OCI-LY3 (cell line): ENCODE results near the gene RFTN1.

Experiments
- H2AFZ ChIP-seq: fragments of 200-600, 300-600 bp; shearing (Covaris generic); 2 replicates; pipeline ENCODE4 v1.6.0; 2014; ENCODE audit warnings: antibody characterized with exemption, low read depth, low read length
- H3K27ac ChIP-seq: fragments of 200-600, 300-600 bp; sonication (generic); 2 replicates; pipeline ENCODE4 v1.5.1; 2014; ENCODE audit warnings: mild to moderate bottlenecking, low read length, moderate library complexity, mixed read lengths
- H3K27me3 ChIP-seq: fragments of 200-600, 300-600 bp; sonication (generic); 2 replicates; pipeline ENCODE4 v1.6.1; 2014; ENCODE audit warnings: low read depth, low read length, mixed read lengths
- H3K36me3 ChIP-seq: fragments of 200-600, 300-600 bp; sonication (generic); replicated peaks from 2 replicates; pipeline ENCODE3; 2014; ENCODE audit warnings: low read depth, low read length, mixed read lengths
- H3K4me1 ChIP-seq: fragments of 300-600, 200-600 bp; sonication (generic); 2 replicates; pipeline ENCODE4 v1.6.1; 2014; ENCODE audit warnings: low read length, mixed read lengths
- H3K4me2 ChIP-seq: fragments of 200-600, 300-600 bp; sonication (generic); 2 replicates; pipeline ENCODE4 v1.6.1; 2014; ENCODE audit warnings: low read length, mixed read lengths
- H3K4me3 ChIP-seq: fragments of 300-600, 200-600 bp; sonication (generic); 2 replicates; pipeline ENCODE4 v1.5.1; 2014; ENCODE audit warnings: antibody characterized with exemption, mild to moderate bottlenecking, low read length, moderate library complexity
- H3K79me2 ChIP-seq: fragments of 300-600, 200-600 bp; shearing (Covaris generic); 2 replicates; pipeline ENCODE4 v1.6.1; 2014; ENCODE audit warnings: mild to moderate bottlenecking, low read length, mixed read lengths
- H3K9ac ChIP-seq: fragments of 300-600, 200-600 bp; shearing (Covaris generic); 2 replicates; pipeline ENCODE4 v1.6.0; 2014; ENCODE audit warnings: mild to moderate bottlenecking, low read length, moderate library complexity
- H3K9me3 ChIP-seq: fragments of 200-600, 300-600 bp; shearing (Covaris generic); 2 replicates; pipeline ENCODE4 v1.6.1; 2014; ENCODE audit warnings: low read length, mixed read lengths; ENCODE audit not compliant: insufficient read depth
- H4K20me1 ChIP-seq: fragments of 200-600, 300-600 bp; sonication (generic); 2 replicates; pipeline ENCODE4 v1.6.1; 2016; ENCODE audit warnings: low read length, mixed read lengths; ENCODE audit not compliant: insufficient read depth
- EZH2phosphoT487 ChIP-seq: fragments of 200-600 bp; shearing (Covaris generic); IDR thresholded peaks from 2 replicates; pipeline ENCODE4 v1.6.1; 2018; ENCODE audit warnings: antibody characterized with exemption, mixed run types, low read depth
- TF ChIP-seq, protein P1 (sequence below): fragments of 200-600, 300-600 bp; sonication (generic); IDR thresholded peaks from 2 replicates; pipeline ENCODE4 v1.5.1; 2014; ENCODE audit warnings: antibody characterized with exemption, low read length, low read depth

RFTN1 gene

DNA sequence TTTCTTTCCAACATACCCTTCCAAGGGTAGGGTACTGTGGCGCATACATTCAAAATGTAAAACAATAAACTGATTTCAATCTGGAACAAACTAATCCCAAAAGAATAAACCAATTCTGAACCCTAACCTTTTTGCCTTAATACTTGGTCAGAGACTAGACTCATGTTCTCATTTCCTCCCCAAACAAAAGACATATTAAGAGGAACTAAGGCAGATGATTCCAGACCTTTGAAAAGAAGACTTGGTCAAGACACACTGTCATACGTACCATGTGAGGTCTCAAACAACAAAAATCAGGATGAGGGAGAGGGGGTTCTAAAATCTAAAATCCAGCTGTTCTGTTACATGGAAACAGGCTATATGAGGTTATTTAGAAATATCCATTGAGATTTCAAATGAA is 102.1 kb downstream of the RFTN1 start:
- Histone ChIP-seq H2AFZ (no peak overlapping the region), H3K27ac (no peak overlapping the region), H3K36me3 (peaks cover 49% of the 10 kb centered on the region), H3K4me3 (no peak overlapping the region), H3K4me2 (no peak overlapping the region), H3K79me2 (peaks cover 93% of the 10 kb centered on the region), H3K9me3 (no peaks in the 10 kb centered on the region), H3K27me3 (no peaks in the 10 kb centered on the region), H3K4me1 (peaks cover 34% of the 10 kb centered on the region), H4K20me1 (peaks cover 93% of the 10 kb centered on the region), H3K9ac (no peak overlapping the region)
- TF ChIP-seq EZH2phosphoT487: no peak
- TF ChIP-seq, protein P1, sequence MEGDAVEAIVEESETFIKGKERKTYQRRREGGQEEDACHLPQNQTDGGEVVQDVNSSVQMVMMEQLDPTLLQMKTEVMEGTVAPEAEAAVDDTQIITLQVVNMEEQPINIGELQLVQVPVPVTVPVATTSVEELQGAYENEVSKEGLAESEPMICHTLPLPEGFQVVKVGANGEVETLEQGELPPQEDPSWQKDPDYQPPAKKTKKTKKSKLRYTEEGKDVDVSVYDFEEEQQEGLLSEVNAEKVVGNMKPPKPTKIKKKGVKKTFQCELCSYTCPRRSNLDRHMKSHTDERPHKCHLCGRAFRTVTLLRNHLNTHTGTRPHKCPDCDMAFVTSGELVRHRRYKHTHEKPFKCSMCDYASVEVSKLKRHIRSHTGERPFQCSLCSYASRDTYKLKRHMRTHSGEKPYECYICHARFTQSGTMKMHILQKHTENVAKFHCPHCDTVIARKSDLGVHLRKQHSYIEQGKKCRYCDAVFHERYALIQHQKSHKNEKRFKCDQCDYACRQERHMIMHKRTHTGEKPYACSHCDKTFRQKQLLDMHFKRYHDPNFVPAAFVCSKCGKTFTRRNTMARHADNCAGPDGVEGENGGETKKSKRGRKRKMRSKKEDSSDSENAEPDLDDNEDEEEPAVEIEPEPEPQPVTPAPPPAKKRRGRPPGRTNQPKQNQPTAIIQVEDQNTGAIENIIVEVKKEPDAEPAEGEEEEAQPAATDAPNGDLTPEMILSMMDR: no peak

DNA sequence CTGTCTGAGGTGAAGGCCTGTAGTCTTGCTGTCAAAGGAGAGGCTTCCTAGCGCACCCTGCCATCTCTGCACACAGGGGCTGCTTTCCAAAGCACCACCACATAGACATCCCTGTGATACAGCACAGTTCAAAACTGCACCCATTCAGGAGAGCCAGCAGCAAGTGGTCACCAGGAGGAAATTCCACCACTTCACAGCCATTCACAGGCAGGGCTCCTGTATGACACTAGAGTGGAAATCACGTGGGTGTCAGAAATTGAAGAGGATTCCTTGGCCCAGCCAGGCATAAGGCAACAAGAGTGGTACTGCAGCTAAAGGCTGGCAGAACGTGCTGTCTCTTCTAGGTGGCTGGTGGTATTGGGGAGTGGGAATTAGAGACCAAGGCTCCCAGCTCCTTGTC is 102.8 kb downstream of the RFTN1 start:
- Histone ChIP-seq H3K27me3 (no peaks in the 10 kb centered on the region), H4K20me1 (peaks cover 93% of the 10 kb centered on the region), H3K79me2 (peaks cover 93% of the 10 kb centered on the region), H3K4me3 (no peak overlapping the region), H3K4me2 (no peak overlapping the region), H3K4me1 (peaks cover 26% of the 10 kb centered on the region), H3K27ac (no peak overlapping the region), H3K9me3 (no peaks in the 10 kb centered on the region), H3K36me3 (peaks cover 50% of the 10 kb centered on the region), H3K9ac (no peak overlapping the region), H2AFZ (no peak overlapping the region)
- TF ChIP-seq EZH2phosphoT487: no peak
- TF ChIP-seq, protein P1: no peak

- Histone ChIP-seq H3K4me2 (no peak overlapping the region), H4K20me1 (peaks cover 93% of the 10 kb centered on the region), H3K9ac (no peak overlapping the region), H3K27me3 (no peaks in the 10 kb centered on the region), H3K27ac (no peak overlapping the region), H3K36me3 (peaks cover 42% of the 10 kb centered on the region), H2AFZ (no peak overlapping the region), H3K4me1 (peaks cover 23% of the 10 kb centered on the region), H3K4me3 (no peak overlapping the region), H3K79me2 (peaks cover 90% of the 10 kb centered on the region), H3K9me3 (no peaks in the 10 kb centered on the region)
- TF ChIP-seq EZH2phosphoT487: no peak
- TF ChIP-seq, protein P1: no peak
Measured at GRCh38 chr3:16409032-16409431, 104.5 kb downstream of the RFTN1 start.

GRCh38 chr3:16407366-16407765 is 106.1 kb downstream of the RFTN1 start:
- peaks cover 83% of the 10 kb centered on the region for H3K79me2 ChIP-seq
- peaks cover 86% of the 10 kb centered on the region for H4K20me1 ChIP-seq
- no peaks in the 10 kb centered on the region for H3K27me3 ChIP-seq
- H2AFZ ChIP-seq: no peak overlapping the region
- H3K27ac ChIP-seq: no peak overlapping the region
- TF ChIP-seq EZH2phosphoT487: no peak
- TF ChIP-seq, protein P1: no peak
- peaks cover 24% of the 10 kb centered on the region for H3K4me1 ChIP-seq
- no peak overlapping the region for H3K9ac ChIP-seq
- H3K4me2 ChIP-seq: no peak overlapping the region
- no peaks in the 10 kb centered on the region for H3K9me3 ChIP-seq
- H3K36me3 ChIP-seq: peaks cover 35% of the 10 kb centered on the region
- H3K4me3 ChIP-seq: no peak overlapping the region
